H1 (cell line): ENCODE measurements around the gene STX7. TPM values are rescaled to one million over a fixed set of nuclear protein-coding genes. Genes with fewer than 3 reads are reported as not detected.

Experiments used
- CBX8 ChIP-seq: fragments of 300-800, 300-1000 bp; sonication (generic); IDR thresholded peaks from 2 replicates; pipeline ENCODE4 v1.7.1; 2016; ENCODE audit warnings: low read depth, low read length, borderline replicate concordance
- CHD7 ChIP-seq: fragments of 300-600 bp; sonication (generic); IDR thresholded peaks from 2 replicates; pipeline ENCODE4 v1.7.1; 2012; ENCODE audit warnings: low read length, moderate library complexity, mild to moderate bottlenecking, inconsistent platforms; ENCODE audit not compliant: insufficient replicate concordance
- JUN ChIP-seq: IDR thresholded peaks from 2 replicates; pipeline ENCODE4 v1.6.1; 2011; ENCODE audit warnings: low read depth, mild to moderate bottlenecking, improper control_type of control experiment, low read length
- NANOG ChIP-seq: IDR thresholded peaks from 2 replicates; pipeline ENCODE4 v1.6.1; 2011; ENCODE audit warnings: low read length, low read depth, mild to moderate bottlenecking, inconsistent platforms; ENCODE audit not compliant: insufficient read depth, poor library complexity, severe bottlenecking
- RFX5 ChIP-seq: IDR thresholded peaks from 2 replicates; pipeline ENCODE4 v1.6.1; 2011; ENCODE audit warnings: low read depth, low read length, improper control_type of control experiment, borderline replicate concordance
- SP2 ChIP-seq: IDR thresholded peaks from 2 replicates; pipeline ENCODE4 v1.6.1; 2012; ENCODE audit warnings: mild to moderate bottlenecking, low read length, inconsistent platforms
- YY1 ChIP-seq: IDR thresholded peaks from 2 replicates; pipeline ENCODE4 v1.6.1; 2011; ENCODE audit warnings: low read depth, mild to moderate bottlenecking, low read length
- polyA plus RNA-seq, 7 experiments: library from polyadenylated mRNA; depleted of rRNA in 3 of 7; stranded (reverse) in 5 of 7; unstranded in 2 of 7; fragments of >200 nt in 5 of 7; fragments of 200-250 nt in 2 of 7; gene quantifications; 1 replicate in 5 of 7; 2 replicates in 1 of 7; 4 replicates in 1 of 7; pipeline versions ENCODE4 v1.2.1 to v1.2.3, GENCODE V29; 2011 to 2013; ENCODE audit warnings: missing spikeins in 2 of 7, mixed read lengths in 2 of 7
- total RNA-seq: library from RNA; stranded (reverse); fragmentation: NEBNext Ultra II Directional; extraction: Animal tissue kit (Norgen Biotek cat#: 25700); gene quantifications from 2 replicates; pipeline ENCODE4 v1.2.1, GENCODE V29; 2021
- TF ChIP-seq, protein P1 (sequence below), 3 experiments: IDR thresholded peaks; 1 replicate in 2 of 3; 2 replicates in 1 of 3; pipeline versions ENCODE4 v1.5.1 to v1.6.1; 2011; ENCODE audit warnings: low read length in 3 of 3, mild to moderate bottlenecking in 3 of 3, inconsistent platforms in 2 of 3, low read depth in 1 of 3, moderate library complexity in 1 of 3; ENCODE audit not compliant: insufficient read depth in 1 of 3; ENCODE audit errors: control extremely low read depth in 1 of 3

Gene STX7
- total and polyA plus RNA-seq, 2 of the 8 experiments (the other 6 are each of a cell fraction or from before 2014, with no cell fraction given), result 5.7 to 27.9 TPM

DNA sequence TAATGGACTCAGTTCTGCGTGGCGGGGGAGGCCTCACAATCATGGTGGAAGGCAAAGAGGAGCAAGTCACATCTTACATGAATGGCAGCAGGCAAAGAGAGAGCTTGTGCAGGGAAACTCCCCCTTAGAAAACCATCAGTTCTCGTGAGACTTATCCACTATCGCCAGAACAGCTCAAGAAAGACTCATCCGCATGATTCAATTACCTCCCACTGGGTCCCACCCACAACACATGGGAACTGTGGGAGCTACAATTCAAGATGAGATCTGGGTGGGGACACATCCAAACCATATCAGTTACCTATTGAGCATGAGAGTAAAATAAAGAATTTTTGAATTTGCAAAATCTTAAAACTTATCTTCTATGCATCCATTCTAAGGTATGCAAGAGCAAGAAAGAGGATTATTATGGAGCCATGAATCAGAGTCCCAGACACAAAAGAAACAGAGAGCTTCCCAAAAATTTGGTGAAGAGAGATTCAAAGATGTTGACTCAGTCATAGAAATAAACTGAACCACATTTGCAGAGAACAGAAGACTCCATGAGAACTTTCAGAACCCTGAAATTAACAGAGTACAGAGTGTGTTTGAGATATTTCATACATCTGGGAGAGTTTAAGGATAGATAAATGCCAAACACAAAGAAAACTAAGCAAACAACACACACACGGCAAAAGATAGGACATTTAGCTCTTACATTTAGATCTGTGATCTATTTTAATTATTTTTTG lies 94.5 kb downstream of the STX7 start (continued):
- TF ChIP-seq CHD7 (no peak), SP2 (no peak), RFX5 (no peak), JUN (no peak), YY1 (no peak), NANOG (no peak), CBX8 (no peak)
- TF ChIP-seq, protein P1, sequence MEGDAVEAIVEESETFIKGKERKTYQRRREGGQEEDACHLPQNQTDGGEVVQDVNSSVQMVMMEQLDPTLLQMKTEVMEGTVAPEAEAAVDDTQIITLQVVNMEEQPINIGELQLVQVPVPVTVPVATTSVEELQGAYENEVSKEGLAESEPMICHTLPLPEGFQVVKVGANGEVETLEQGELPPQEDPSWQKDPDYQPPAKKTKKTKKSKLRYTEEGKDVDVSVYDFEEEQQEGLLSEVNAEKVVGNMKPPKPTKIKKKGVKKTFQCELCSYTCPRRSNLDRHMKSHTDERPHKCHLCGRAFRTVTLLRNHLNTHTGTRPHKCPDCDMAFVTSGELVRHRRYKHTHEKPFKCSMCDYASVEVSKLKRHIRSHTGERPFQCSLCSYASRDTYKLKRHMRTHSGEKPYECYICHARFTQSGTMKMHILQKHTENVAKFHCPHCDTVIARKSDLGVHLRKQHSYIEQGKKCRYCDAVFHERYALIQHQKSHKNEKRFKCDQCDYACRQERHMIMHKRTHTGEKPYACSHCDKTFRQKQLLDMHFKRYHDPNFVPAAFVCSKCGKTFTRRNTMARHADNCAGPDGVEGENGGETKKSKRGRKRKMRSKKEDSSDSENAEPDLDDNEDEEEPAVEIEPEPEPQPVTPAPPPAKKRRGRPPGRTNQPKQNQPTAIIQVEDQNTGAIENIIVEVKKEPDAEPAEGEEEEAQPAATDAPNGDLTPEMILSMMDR (IDR thresholded peaks at IDR 0.05; ENCODE audit: control extremely low read depth in 1 of 3, insufficient read depth in 1 of 3, low read depth in 1 of 3, low read length in 3 of 3), result no peak
